Ishikawa (cell line): Measurements from ENCODE around the gene RAB17.

Source experiments
- CEBPB ChIP-seq: IDR thresholded peaks from 2 replicates; pipeline ENCODE4 v1.6.1; 2012
- CREB1 ChIP-seq: IDR thresholded peaks from 2 replicates; pipeline ENCODE4 v1.6.1; 2012; ENCODE audit warnings: low read depth
- EGR1 ChIP-seq: IDR thresholded peaks from 2 replicates; pipeline ENCODE4 v1.6.1; 2012
- EP300 ChIP-seq: IDR thresholded peaks from 2 replicates; pipeline ENCODE4 v1.6.1; 2012; ENCODE audit warnings: borderline replicate concordance
- FOXM1 ChIP-seq: IDR thresholded peaks from 2 replicates; pipeline ENCODE4 v1.6.1; 2012; ENCODE audit warnings: low read depth, borderline replicate concordance
- MAX ChIP-seq: IDR thresholded peaks from 2 replicates; pipeline ENCODE4 v1.6.1; 2012
- NFIC ChIP-seq: IDR thresholded peaks from 2 replicates; pipeline ENCODE4 v1.6.1; 2012
- RAD21 ChIP-seq: IDR thresholded peaks from 2 replicates; pipeline ENCODE4 v1.6.1; 2012; ENCODE audit warnings: low read depth
- TAF1 ChIP-seq: IDR thresholded peaks from 2 replicates; pipeline ENCODE4 v1.6.1; 2012; ENCODE audit warnings: low read depth, mild to moderate bottlenecking
- TCF12 ChIP-seq: IDR thresholded peaks from 2 replicates; pipeline ENCODE4 v1.6.1; 2012; ENCODE audit warnings: low read depth
- TEAD4 ChIP-seq: IDR thresholded peaks from 2 replicates; pipeline ENCODE4 v1.6.1; 2012
- USF1 ChIP-seq: IDR thresholded peaks from 2 replicates; pipeline ENCODE4 v1.6.1; 2012
- YY1 ChIP-seq: IDR thresholded peaks from 2 replicates; pipeline ENCODE4 v1.6.1; 2012; ENCODE audit warnings: low read depth
- ZBTB7A ChIP-seq: IDR thresholded peaks from 2 replicates; pipeline ENCODE4 v1.6.1; 2012; ENCODE audit warnings: low read depth
- TF ChIP-seq, protein P1 (sequence below): IDR thresholded peaks from 2 replicates; pipeline ENCODE4 v1.6.1; 2012; ENCODE audit warnings: low read depth, mild to moderate bottlenecking

The RAB17 gene

DNA sequence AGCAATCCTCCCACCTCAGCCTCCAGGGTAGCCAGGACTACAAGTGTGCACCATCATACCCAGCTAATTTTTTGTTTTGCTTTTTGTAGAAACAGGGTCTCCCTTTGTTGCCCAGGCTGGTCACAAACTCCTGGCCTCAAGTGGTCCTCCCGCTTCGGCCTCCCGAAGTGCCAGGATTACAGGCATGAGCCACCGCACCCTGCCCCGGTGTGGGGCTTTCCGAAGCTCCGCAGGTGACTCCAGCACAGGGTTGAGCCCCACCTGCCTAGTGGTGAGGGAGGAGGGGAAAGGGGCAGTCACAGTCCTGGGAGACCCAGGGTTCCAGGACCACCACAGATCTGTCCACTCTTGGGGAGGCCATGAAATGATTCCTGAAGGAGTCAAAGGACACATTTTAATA lies 19.0 kb downstream of the RAB17 start:
- TF ChIP-seq CREB1 (no peak), ZBTB7A (no peak), EP300 (no peak), TAF1 (no peak), EGR1 (no peak), TEAD4 (no peak), YY1 (no peak), USF1 (no peak)

- TF ChIP-seq CEBPB (no peak), RAD21 (no peak), FOXM1 (no peak), NFIC (no peak), TEAD4 (no peak), TCF12 (no peak), MAX (no peak), TAF1 (no peak), CREB1 (no peak), EGR1 (no peak), ZBTB7A (no peak), YY1 (no peak), USF1 (no peak), EP300 (no peak)
- TF ChIP-seq, protein P1, sequence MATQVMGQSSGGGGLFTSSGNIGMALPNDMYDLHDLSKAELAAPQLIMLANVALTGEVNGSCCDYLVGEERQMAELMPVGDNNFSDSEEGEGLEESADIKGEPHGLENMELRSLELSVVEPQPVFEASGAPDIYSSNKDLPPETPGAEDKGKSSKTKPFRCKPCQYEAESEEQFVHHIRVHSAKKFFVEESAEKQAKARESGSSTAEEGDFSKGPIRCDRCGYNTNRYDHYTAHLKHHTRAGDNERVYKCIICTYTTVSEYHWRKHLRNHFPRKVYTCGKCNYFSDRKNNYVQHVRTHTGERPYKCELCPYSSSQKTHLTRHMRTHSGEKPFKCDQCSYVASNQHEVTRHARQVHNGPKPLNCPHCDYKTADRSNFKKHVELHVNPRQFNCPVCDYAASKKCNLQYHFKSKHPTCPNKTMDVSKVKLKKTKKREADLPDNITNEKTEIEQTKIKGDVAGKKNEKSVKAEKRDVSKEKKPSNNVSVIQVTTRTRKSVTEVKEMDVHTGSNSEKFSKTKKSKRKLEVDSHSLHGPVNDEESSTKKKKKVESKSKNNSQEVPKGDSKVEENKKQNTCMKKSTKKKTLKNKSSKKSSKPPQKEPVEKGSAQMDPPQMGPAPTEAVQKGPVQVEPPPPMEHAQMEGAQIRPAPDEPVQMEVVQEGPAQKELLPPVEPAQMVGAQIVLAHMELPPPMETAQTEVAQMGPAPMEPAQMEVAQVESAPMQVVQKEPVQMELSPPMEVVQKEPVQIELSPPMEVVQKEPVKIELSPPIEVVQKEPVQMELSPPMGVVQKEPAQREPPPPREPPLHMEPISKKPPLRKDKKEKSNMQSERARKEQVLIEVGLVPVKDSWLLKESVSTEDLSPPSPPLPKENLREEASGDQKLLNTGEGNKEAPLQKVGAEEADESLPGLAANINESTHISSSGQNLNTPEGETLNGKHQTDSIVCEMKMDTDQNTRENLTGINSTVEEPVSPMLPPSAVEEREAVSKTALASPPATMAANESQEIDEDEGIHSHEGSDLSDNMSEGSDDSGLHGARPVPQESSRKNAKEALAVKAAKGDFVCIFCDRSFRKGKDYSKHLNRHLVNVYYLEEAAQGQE = no peak
Observed at GRCh38 chr2:237570776-237571335, 19.7 kb downstream of the RAB17 start.

DNA sequence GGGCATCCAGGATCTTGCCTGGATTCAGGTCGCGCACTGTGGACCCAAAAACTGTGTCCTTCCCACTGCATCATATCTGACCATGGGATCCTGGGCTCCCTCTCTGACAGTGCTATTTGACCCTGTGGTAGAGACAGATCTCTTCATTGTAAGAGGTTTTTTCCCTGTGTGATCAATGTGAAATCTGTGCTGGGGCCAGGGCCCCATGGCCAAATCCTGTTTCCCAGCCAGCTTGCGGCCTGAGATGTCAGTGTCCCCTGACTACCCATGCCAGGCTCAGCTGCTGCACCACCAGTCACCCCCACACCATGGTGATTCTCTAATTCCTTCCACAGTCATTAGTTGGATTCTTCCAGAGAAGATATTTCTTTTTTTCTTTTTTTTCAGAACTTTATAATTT lies 20.6 kb downstream of the RAB17 start:
- TF ChIP-seq CREB1 (no peak), EP300 (no peak), TAF1 (no peak), ZBTB7A (no peak), FOXM1 (no peak), RAD21 (no peak), TEAD4 (no peak)

DNA sequence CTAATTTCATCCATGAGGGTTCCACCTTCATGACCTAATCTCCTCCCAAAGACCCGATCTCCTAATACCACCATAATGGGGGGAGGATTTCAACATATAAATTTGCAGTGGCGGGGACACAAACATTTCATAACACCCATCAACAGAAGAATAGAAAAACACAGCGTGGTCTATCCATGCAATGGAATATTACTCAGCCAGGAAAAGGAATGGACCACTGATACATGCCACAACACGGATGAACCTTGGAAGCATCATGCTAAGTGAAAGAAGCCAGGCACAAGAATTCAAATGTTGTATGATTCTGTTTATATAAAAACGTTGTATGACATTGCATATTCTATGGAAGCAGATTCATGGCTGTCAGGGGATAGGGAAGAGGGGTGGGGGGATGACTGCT lies 21.5 kb downstream of the RAB17 start:
- TF ChIP-seq TAF1 (no peak), TCF12 (no peak), CEBPB (no peak), YY1 (no peak), EP300 (no peak), EGR1 (no peak), MAX (no peak), USF1 (no peak), ZBTB7A (no peak), TEAD4 (no peak), CREB1 (no peak), RAD21 (no peak), NFIC (no peak), FOXM1 (no peak)
- TF ChIP-seq, protein P1 = no peak

- TF ChIP-seq RAD21 (no peak), TAF1 (no peak), TEAD4 (no peak), USF1 (no peak), FOXM1 (no peak), EGR1 (no peak), CREB1 (no peak), MAX (no peak), TCF12 (no peak)
- TF ChIP-seq, protein P1 = no peak
Observed at GRCh38 chr2:237568121-237568660, 22.3 kb downstream of the RAB17 start.
